Prostate gland (tissue), 2 donors: ENCODE data around the gene RSU1.
A peak's percentile ranks its signal among the peaks of the same experiment; 100 is the strongest.

Source experiments
- POLR2A ChIP-seq: fragments of 450-650 bp; IDR thresholded peaks from one replicate; pipeline ENCODE4 v1.6.1; 2016; ENCODE audit warnings: antibody characterized with exemption, mild to moderate bottlenecking
- POLR2AphosphoS5 ChIP-seq: sonication (generic); formaldehyde crosslinking; IDR thresholded peaks from one replicate; pipeline ENCODE4 v1.6.1; 2017; ENCODE audit warnings: antibody characterized with exemption
- TF ChIP-seq, protein P1 (sequence below), 4 experiments: fragments of 200-600 bp in 2 of 4; fragments of 450-650 bp in 2 of 4; sonication (generic) in 2 of 4; IDR thresholded peaks; 1 replicate in 3 of 4; 2 replicates in 1 of 4; pipeline ENCODE4 v1.5.1; 2016 to 2019; ENCODE audit warnings: antibody characterized with exemption in 4 of 4, mild to moderate bottlenecking in 2 of 4, moderate library complexity in 2 of 4

DNA sequence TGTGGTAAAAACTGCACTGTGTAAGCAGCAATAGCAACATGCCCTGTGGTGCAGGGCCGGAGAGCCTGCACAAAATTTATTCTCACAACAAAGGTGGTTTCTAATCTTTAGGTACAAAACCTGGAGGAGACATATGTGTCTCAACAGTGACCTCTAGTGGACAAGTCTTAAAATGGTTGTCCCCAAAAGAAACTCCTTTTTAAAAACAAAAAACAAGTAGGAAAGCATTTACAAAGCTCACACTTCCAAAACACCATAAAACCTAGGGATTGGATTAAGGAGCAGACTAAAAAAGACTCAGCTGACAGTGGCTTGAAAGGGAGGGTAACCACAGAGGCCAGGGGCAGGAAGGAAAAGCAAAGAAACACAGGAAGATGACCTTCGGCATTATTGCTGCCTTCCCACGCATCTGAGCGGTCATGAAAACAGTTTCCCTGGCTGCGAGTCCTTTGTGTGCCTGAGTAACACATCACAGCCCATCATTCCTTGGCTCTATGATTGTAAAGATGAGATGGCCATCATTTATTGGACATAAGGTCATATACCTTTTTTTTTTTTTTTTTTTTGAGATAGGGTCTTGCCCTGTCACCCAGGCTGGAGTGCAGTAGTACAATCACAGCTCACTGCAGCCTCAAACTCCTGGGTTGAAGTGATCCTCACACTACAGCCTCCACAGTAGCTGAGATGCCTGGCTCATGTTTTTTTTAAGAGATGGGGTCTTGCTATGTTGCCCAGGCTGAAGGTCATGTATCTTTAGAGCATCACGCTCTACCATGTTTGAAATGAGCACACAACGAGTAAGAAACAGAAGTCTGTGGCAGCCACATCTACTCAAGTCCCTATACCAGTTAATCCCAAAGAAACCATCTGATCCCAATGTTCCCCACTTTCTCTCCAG is 39.5 kb downstream of the RSU1 start:
- TF ChIP-seq, protein P1, sequence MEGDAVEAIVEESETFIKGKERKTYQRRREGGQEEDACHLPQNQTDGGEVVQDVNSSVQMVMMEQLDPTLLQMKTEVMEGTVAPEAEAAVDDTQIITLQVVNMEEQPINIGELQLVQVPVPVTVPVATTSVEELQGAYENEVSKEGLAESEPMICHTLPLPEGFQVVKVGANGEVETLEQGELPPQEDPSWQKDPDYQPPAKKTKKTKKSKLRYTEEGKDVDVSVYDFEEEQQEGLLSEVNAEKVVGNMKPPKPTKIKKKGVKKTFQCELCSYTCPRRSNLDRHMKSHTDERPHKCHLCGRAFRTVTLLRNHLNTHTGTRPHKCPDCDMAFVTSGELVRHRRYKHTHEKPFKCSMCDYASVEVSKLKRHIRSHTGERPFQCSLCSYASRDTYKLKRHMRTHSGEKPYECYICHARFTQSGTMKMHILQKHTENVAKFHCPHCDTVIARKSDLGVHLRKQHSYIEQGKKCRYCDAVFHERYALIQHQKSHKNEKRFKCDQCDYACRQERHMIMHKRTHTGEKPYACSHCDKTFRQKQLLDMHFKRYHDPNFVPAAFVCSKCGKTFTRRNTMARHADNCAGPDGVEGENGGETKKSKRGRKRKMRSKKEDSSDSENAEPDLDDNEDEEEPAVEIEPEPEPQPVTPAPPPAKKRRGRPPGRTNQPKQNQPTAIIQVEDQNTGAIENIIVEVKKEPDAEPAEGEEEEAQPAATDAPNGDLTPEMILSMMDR (IDR thresholded peaks at IDR 0.05): peak; percentile 60 to 83 (median 69)
- no peak for TF ChIP-seq POLR2A
- TF ChIP-seq POLR2AphosphoS5: no peak
